ENCODE data around the gene NBL1. TPM values are rescaled to one million over a fixed set of nuclear protein-coding genes. Genes with fewer than 3 reads are reported as not detected.

Gene NBL1
- polyA plus RNA-seq, 3 donors, result 22.7 to 28.5 (median 28.3) TPM

GRCh38 chr1:19690342-19690741 lies 46.2 kb downstream of the NBL1 start:
- DNase-seq, result no peak

GRCh38 chr1:19694298-19694697 lies 50.2 kb downstream of the NBL1 start:
- DNase-seq, result no peak

DNA sequence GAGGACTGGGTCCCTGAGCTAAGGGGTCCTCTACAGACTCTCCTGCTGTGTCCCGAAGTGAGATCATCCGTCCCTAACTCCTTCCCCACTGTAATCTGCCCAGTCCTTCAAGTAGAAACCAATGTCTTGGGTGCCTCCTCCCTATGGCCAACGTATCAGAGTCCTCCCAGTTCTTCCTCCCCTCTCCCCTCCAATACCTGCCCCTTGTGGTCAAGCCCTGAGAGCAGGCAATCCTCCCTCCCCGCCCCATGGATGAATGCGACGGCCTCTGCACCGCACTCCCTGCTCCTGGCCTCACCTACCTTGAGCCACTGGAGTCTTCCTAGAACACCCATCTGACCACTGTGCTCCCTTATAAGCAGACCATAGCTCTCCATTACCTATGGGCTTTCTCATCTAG lies 51.7 kb downstream of the NBL1 start:
- DNase-seq, result no peak

DNA sequence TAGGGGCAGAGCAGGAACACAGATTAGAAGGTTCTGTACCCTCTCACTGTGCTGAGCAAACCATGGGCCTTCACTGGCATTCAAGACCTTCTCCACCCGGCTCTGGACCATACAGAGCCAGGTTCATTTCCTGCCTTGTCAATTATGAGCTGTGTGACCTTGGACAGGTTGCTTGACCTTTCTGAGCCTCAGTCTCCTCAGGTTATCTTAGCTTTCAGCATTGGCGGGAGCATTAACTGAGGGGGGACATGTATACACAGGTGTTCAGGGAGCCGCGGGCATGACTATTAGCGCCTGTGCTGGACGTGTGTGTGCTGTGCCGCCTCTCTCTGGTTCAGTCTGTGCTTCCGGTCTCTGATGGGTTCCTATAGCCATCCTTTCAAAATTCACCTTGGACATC lies 52.7 kb downstream of the NBL1 start:
- no peak for DNase-seq

DNA sequence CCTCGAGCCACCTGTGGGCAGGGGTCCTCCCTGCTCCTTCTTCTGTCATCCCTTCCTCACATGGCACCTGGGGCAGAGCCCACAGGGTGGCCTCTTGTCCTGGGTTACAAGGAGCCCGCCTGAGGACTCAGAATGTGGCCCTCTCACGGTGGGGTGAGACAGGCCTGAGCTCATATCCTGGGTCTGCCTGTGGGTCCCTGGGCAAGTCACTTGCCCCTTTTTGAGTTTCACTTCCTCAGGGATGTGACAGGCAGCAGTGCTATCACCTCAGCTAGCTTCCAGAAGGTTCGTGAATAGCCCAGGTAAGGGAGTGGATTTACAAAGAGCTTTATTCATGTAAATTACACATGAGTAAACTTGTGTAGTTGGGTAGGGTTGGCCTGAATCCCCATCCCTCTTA lies 54.1 kb downstream of the NBL1 start:
- DNase-seq, result no peak

GRCh38 chr1:19700079-19700777 lies 56.1 kb downstream of the NBL1 start:
- no peak for DNase-seq

DNA sequence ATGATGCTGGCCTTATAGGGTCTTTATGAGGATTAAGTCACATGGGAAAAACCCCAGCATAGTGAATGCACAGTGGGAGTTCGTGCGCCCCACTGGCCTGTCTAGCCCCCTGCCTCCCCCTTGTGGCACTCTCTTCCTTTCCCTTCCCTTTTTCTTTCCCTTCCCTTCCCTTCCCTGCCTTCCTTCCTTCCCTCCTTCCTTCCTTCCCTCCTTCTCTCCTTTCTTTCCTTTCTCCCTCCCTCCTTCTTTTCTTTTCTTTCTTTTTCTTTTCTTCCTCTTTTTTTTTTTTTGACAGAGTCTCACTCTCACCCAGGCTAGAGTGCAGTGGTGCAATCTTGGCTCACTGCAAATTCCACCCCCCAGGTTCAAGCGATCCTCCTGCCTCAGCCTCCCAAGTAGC lies 59.2 kb downstream of the NBL1 start:
- no peak for DNase-seq

- peak; percentile 65 for DNase-seq
Observed at GRCh38 chr1:19704247-19705113, 60.4 kb downstream of the NBL1 start.

GRCh38 chr1:19705464-19705863 lies 61.4 kb downstream of the NBL1 start:
- no peak for DNase-seq

- no peak for DNase-seq
Observed at GRCh38 chr1:19706136-19706535, 62.0 kb downstream of the NBL1 start.

Other genes with a start within 250 kb of the NBL1 start
- gene CAPZB, start 158.8 kb upstream of the NBL1 start, polyA plus RNA-seq (ENCODE audit: insufficient read length in 3 of 3), result 100 to 1,000 TPM; 225 to 275 (median 245) TPM
- 1 to 10 TPM; 2.4 to 2.7 (median 2.7) TPM for gene HTR6, start 20.6 kb downstream of the NBL1 start, polyA plus RNA-seq (ENCODE audit: insufficient read length in 3 of 3)
- gene TMCO4, start 155.6 kb downstream of the NBL1 start, polyA plus RNA-seq (ENCODE audit: insufficient read length in 3 of 3), result 10 to 100 TPM; 19.0 to 21.5 (median 21.3) TPM
- under 1 TPM; 0.27 to 0.51 (median 0.36) TPM for gene RNF186, start 171.0 kb downstream of the NBL1 start, polyA plus RNA-seq (ENCODE audit: insufficient read length in 3 of 3)
- 10 to 100 TPM; 13.7 to 33.7 (median 21.8) TPM for gene OTUD3, start 238.1 kb downstream of the NBL1 start, polyA plus RNA-seq (ENCODE audit: insufficient read length in 3 of 3)